SU-DHL-6 (cell line): Measurements from ENCODE around the gene RAMP3.

Source experiments
- EZH2phosphoT487 ChIP-seq: fragments of 200-600 bp; sonication (generic), shearing (Covaris generic); conservative IDR thresholded peaks from 2 replicates; pipeline ENCODE4 v1.6.1; 2018; ENCODE audit warnings: mild to moderate bottlenecking, antibody characterized with exemption, low read length, moderate library complexity, mixed read lengths
- TF ChIP-seq, protein P1 (sequence below): fragments of 200-600 bp; sonication (generic); IDR thresholded peaks from one replicate; pipeline ENCODE4 v1.5.1; 2017; ENCODE audit warnings: antibody characterized with exemption, mild to moderate bottlenecking, low read length, moderate library complexity; ENCODE audit not compliant: insufficient read depth, poor library complexity, severe bottlenecking

- TF ChIP-seq, protein P1, sequence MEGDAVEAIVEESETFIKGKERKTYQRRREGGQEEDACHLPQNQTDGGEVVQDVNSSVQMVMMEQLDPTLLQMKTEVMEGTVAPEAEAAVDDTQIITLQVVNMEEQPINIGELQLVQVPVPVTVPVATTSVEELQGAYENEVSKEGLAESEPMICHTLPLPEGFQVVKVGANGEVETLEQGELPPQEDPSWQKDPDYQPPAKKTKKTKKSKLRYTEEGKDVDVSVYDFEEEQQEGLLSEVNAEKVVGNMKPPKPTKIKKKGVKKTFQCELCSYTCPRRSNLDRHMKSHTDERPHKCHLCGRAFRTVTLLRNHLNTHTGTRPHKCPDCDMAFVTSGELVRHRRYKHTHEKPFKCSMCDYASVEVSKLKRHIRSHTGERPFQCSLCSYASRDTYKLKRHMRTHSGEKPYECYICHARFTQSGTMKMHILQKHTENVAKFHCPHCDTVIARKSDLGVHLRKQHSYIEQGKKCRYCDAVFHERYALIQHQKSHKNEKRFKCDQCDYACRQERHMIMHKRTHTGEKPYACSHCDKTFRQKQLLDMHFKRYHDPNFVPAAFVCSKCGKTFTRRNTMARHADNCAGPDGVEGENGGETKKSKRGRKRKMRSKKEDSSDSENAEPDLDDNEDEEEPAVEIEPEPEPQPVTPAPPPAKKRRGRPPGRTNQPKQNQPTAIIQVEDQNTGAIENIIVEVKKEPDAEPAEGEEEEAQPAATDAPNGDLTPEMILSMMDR = no peak
- TF ChIP-seq EZH2phosphoT487 = no peak
Observed at GRCh38 chr7:45216181-45216580, 58.6 kb downstream of the RAMP3 start.
